ENCODE results near the gene STXBP1.

The STXBP1 gene

DNA sequence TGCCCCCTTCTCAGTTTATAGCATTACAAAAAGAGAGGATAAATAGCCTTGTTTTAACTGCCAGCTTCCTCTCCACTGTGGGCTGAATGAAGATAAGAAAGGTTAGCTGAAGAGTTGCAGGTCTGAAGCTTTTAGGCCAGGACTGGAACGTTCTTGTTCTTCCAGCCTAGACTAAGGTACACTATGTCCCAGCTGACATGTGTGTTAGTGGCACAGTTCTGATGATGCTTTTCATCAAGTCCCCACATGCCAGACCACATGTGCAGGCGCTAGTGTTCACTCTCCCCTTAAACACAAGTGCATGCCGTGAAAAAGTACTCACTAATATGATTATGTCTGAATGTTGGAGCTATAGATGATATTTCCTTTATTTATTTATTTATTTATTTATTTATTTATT is 40.7 kb downstream of the STXBP1 start:
- no peak for DNase-seq (ENCODE audit: low read depth, low spot score)

DNA sequence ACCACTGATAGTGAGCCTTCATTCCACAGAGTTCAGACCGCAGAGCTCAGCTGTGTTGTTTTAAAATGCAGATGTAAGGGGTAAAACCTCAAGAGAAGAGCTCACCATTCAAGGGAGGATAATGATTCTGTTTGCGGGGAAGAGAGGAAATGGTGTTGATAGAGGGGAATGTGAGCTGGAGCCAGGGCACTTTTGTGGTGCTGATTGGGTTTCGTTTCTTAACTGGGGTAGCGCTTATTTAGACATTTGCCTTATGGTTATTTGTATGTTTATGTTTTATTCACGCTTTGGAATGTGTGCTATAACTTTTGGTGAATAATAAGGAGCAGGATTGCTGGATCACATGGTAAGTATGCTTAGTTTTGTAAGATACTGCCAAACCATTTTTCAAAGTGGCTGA is 42.5 kb downstream of the STXBP1 start:
- DNase-seq (ENCODE audit: low read depth, low spot score) = no peak

DNA sequence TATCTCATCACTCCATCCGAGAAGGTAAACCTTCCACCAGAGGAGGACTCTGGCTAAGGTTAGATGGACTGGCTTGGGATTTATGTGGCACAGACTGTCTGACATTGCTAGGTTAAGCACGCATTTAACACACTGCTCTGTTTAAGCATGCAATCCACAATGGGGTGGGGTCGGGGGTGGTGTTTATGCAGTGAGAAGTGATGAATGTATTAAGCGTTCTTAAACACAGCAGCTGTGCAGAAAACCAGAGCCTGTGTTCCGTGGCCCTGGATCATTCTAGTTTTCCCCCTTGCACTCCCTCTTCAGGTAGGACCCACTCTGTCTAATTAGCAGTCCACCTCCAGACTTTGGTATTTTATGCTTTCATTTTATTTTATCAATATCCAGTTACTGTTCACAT is 46.4 kb downstream of the STXBP1 start:
- DNase-seq (ENCODE audit: low read depth, low spot score) = no peak

DNA sequence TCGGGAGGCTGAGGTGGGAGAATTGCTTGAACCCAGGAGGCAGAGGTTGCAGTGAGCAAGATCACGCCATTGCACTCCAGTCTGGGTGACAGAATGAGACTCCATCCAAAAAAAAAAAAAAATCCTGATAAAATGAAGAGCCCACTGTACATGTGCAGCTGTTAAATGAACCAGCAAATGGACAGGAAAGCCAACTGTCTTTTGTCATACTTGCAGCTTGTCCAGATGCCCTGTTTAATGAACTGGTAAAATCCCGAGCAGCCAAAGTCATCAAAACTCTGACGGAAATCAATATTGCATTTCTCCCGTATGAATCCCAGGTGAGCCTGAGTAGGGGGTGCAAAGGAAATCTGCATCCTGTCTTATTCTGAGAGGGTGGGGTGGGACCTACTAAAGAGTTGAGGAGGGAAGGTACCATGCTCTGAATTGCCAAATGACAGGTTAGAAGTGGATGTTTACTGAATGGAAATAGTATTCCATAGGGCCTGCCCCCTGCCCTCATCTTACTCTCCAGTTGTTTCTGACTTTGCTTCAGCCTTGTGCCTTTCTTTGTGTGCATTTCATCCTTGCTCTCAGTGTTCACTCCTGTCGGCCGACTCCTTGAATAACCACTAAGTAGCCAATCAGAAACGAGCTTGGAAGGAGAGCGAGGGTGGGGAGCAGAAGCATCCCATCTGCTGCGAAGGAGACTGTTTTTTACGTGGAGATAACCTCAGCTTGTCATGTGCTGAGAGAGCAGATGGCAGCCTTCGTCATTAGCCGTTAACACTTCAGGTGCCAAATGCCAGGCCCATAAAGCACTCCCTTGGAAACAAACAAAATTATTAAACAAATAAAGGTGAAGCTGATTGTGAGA is 49.0 kb downstream of the STXBP1 start:
- no peak for DNase-seq (ENCODE audit: low read depth, low spot score)

DNA sequence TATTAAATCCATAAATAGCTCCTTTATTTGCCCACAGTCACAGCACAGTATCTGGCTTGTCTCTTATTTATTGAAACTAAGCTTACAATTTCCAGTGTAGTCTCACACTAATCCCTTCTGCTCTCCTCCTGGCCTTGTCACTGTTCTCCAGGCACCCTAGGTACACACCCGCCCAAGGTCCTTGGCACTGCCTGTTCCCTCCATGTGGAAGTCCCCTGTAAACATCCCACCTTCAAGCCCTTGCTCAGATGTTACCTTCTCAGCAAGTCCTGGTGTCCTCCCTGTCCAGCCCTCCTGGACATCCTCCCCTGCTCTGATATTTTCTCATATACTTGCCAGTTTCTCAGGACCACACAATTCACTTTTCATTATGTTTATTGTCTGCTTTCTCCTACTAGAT is 50.5 kb downstream of the STXBP1 start:
- no peak for DNase-seq (ENCODE audit: low read depth, low spot score)

DNA sequence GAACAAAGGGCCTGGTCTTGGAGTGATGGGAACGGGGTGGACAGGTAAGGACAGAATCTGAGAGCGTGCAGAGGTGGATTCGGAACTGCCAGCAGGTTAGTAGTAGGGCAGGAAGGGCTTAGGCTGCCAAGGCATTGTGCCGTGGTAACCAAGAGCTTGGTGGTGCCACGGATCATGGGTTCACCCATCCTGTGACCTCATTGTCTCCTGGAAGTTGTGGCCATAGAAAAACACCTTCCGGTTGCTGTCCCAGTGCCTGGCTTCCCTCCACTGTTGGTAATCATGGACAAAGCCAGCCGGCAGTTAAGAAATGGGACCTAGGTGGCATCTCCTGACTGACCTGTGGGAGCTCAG is 52.2 kb downstream of the STXBP1 start:
- no peak for DNase-seq (ENCODE audit: low read depth, low spot score)

DNA sequence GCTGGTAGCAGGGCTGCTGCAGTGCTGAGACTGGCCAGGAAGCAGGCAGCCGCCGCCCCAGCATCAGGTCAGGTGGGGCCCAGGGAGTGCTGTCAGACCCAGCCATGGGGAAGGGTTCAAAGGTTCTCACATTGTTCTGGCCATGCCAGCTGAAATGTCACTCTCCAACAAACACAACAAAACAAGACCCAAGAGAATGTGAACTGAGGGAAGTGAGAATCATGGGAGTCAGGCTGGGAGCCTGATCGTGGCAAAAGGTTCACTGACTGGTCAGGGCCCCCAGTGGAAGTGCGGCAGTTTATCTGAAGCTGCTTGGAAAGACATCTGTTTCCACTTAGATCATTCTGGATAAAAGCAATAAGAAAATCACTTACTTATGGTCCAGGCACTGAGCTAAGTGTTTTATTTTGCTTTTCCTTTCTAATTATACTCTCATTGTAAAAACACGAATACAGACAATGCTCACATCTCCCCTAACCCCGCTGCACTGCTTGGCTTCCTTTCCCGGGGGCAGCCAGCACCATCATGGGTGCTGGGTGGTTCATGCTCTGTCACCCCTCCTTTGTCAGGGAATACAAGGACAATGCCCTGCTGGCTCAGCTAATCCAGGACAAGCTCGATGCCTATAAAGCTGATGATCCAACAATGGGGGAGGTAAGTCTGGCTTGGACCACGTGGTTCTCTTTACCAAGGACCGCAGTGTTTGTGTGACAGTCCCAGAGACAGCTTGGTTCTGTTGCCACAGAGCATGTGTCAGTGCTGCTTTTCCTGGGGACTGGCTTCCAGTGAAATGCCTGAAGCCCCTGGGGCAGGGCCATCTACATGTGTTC is 52.8 kb downstream of the STXBP1 start:
- DNase-seq (ENCODE audit: low read depth, low spot score) = no peak

DNA sequence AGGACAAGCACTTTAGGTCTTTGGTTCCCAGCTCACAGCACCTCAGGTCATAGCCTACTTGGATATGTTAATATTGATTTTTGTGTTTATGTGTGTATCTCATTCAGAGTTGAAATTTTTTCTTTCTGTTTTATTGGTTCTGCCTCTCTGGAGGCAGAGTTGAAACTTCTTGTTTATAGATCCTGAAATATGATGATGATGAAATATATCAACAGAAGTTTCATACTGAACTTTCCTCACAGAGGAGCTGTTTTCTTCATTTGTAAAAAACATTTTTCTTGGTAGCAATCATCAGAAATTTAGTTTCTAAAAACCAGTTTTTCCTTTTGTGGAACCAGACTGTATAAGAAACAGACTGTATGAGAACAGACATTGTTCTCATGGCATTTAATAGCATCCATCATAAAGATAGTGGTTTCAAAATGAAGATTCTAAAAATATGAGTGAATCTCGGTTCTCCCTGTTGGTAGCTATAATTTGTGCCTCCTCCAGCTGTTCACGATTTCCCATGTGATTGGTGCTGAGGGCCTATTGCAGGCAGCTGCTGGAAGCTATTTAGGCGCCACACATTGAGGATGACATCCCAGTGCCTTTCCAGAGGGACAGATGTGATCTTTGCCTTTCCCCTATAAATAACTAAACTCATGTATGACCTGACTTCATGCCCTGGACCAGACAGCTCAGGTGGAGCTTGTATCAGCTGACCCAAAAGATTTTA is 55.2 kb downstream of the STXBP1 start:
- DNase-seq (ENCODE audit: low read depth, low spot score) = no peak

DNA sequence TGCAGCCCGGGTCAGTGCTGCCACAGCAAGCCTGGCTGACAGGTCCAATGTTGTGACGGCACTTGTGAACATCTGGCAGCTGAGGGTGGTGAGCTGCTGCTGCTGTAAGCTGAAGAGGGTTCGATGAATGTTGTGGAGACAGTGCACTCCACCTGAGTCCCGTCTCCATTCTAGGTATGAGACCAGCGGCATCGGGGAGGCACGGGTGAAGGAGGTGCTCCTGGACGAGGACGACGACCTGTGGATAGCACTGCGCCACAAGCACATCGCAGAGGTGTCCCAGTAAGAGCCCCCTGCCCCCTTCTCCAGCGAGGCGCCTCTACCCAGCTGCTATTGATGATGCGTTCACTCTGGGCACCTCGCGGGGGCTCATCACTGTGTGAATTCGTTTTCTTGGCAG is 55.8 kb downstream of the STXBP1 start:
- DNase-seq (ENCODE audit: low read depth, low spot score) = no peak

DNA sequence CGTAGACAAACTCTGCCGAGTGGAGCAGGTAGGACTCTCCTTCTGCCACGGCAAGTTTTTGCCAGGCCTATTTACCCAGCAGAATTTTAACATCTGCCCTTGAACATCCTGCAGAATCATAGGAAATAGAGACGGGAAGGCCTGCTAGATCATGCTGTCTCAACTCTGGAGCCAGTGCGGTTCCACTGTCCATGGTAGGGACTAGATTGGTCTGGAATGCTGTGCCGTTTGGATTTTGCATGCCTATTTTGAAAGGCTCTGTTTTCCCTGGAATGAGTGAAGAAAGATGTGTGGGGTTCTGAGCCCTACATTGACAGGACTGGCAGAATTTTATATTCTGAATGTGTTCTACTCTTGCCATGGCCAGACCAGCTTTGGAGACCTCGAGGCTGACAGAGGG is 61.2 kb downstream of the STXBP1 start:
- no peak for DNase-seq (ENCODE audit: low read depth, low spot score)

DNA sequence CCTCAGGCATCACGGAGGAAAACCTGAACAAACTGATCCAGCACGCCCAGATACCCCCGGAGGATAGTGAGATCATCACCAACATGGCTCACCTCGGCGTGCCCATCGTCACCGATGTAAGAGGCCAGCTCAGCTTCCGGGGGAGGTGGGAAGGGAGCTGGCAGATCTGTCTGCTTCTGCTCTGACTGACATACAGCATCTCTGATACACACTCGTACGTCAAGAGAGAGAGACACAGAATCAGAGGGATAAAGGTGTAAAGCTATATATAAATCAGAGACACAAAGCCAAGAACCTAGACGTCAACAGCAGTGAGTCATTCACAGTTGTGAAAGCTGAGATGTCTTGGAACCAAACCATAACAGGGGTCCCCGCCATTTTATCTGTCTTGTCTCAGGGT is 64.6 kb downstream of the STXBP1 start:
- DNase-seq (ENCODE audit: low read depth, low spot score) = no peak

DNA sequence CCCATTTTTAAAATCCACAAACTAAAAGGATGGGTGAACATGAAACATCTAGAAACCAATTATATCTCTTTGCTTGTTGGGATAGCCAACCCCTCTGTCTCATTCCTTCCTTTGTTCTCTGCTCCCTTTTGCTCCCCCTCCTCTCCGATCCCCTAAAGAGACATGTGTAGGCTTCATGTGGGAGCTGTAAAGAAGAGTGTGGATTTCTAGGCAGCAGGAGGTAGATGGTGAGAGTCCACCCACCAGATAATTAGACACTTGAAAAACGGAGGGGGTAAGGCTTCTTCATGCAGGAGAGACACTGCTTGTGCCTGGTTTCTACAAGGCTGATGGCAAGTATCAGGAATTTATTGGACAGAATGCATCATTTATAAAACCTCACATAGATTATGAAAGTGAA is 67.4 kb downstream of the STXBP1 start:
- DNase-seq (ENCODE audit: low read depth, low spot score) = no peak

DNA sequence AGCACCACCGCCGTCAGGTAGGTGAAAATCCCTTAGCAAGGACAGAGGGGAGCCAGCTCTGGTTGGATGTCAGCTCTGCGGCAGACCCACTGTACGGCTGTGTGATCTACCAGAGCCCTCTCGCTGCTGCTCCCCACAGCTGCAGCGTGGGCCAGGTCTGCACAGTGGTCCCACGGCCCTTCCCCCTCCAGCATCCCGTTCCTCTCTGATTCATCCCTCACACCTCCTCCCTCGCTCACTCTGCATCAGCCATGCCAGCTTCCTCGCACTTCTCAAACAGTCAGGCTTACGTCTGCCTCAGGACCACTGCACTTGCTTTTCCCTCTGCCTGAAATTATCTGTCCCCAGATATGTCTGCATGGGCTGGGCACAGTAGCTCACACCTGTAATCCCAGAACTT is 68.1 kb downstream of the STXBP1 start:
- DNase-seq (ENCODE audit: low read depth, low spot score) = no peak

DNA sequence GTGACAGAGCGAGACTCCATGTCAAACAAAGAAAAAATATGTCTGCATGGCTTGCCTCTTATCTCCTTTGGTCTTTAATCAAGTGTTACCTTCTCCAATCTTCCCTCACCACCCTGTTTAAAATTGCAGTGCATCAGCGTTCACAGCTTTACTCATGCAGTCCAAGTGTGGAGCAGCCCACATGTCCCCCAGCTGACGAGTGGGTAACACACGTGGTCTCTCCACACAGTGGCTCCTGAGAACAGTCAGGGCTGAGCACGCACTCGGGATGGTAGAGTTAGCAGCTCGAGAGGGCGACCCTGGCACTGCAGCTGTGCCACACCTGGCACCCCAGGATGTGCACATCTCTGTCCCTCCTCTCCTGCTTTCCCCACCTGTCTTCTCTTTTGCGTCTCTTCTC is 68.8 kb downstream of the STXBP1 start:
- DNase-seq (ENCODE audit: low read depth, low spot score) = no peak

DNA sequence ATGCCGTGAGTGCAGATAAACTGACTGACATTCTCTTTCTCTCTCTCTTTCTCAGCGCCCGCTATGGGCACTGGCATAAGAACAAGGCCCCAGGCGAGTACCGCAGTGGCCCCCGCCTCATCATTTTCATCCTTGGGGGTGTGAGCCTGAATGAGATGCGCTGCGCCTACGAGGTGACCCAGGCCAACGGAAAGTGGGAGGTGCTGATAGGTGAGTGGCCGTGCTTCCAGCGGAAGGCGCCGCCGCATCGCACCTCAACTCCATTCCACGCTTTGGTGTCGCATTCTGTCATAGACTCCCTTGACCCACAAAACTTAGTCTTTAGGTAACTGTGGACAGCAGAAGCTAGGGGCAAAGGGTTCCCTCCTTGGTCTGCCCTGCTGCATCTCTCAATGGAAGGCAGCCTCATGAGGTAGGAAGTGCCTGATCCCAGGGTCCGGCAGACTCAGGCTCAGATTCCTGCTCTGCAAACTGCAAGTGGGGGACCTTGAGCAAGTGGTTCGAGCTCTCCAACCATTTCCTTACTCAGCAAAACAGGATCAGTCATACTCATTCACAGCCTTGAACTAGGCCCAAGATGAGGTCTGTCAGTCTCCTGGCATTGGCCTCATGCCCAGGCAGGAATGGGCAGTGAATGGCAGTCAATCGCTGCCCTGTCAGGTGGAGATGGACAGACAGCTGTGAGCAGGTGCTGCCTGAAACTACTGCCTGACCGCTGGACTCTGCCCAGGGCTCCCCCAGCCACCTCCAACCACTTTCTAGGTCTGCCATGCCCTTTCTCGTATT is 70.5 kb downstream of the STXBP1 start:
- no peak for DNase-seq (ENCODE audit: low read depth, low spot score)

DNA sequence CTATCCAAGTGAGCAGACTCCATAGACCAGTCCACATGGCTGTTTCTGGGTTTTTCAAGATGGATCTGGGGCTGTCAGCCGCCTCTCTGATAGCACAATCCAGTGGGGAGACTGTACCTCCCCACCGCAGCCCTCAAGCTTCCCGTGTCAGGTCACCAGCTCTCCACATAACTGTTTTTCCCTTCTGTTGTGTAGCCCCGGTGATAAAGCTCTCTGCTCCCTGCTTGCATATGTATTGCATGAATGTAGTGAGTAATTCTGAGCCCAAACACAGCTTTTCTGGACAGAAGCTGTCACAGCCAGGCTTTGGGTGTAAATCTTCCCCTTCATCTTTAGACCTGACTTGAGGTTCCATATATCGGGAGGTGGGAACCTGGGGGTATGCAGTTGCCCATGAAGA is 71.6 kb downstream of the STXBP1 start:
- no peak for DNase-seq (ENCODE audit: low read depth, low spot score)

DNA sequence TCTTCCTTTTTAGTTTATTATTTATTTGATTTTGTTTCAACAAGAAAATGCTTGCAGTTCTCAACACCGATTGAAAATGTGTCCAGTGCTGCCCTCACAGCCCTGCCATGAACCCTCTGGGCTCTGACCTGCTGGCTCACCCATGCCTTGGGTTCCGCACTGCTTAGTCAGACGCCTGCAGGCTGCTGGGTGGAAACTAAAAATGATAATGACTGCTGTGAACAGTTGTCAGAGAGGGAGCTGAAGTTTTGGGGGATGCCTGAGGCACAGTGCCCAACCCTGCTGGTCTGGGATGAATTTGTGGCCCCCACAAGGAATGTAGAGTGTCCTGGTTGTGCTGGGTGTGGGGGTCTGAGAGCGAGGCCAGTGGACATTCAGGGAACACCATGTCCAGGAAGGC is 72.5 kb downstream of the STXBP1 start:
- no peak for DNase-seq (ENCODE audit: low read depth, low spot score)

DNA sequence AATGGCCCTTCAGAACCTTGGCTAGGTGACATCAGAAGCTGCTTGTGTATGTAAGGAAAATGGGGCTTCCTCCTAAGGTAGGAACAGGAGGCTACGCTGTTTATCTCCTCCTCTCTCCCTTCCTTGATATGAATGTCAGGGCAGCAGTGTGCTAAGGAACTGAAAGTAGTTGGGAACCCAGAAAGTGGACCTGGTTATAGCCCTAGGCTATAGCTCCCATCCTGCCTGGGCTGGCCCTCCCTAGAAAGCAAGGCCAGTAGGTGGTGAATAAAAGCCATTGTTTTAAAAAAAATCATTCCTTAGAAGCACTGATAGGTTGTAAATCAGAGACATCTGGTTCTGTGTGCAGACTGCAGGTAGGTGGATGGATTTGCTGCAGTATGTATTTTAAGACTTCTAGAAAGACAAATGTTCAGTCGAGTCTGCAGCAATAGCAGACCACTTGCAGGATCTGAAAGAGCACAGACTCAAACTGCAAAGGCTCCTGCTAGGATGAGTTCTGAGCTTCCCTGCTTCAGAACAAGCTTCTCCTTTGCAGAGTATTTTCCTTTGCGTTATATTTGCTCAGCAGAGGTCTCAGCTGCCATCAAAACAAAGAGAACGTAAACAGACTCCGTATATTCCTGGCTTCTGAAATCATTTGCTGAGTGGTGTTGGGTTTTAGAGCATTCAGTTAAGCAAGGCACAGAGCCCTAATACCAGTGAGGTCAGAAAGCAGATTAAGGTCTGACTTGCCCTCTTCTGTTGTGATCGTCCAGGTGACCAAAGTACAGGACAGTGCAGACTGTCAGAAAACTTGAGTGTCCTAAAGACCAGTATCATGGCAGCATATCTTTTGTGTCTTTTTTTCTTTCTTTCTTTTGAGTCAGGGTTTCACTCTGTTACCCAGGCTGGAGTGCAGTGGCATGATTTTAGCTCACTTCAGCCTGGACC is 74.7 kb downstream of the STXBP1 start:
- no peak for DNase-seq (ENCODE audit: low read depth, low spot score)

DNA sequence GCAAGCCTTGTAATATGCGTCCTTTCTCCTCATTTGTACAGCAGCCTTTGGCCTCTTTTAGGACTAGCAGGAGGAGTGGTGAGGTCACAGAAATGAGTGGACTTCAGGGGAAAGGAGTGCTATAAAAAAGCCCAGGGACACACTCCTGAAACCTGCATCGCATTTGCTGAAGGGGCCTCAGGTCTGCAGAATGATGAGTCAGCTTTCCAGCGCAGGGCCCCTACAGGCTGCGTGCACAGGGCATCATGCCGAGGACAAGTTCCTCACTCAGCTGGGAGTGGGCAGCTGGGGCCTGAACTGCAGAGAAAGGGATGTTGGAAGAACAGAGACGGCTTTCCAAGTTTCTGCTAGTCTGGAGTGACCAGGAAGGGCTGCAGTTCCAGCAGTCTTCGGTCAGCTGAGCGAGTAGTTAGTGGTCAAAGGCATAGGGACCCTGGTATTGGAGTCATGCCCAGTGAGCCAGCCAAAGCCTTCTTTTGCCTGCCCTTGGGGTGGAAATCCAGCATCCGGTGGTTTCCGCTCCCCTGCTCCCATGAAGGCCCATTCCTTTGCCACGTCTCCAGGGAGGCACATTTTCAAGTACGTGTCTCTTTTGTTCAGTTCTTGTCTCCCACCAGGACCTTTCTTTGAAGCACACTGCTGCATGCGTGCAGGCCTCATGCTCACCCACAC is 77.4 kb downstream of the STXBP1 start:
- DNase-seq (ENCODE audit: low read depth, low spot score) = no peak

DNA sequence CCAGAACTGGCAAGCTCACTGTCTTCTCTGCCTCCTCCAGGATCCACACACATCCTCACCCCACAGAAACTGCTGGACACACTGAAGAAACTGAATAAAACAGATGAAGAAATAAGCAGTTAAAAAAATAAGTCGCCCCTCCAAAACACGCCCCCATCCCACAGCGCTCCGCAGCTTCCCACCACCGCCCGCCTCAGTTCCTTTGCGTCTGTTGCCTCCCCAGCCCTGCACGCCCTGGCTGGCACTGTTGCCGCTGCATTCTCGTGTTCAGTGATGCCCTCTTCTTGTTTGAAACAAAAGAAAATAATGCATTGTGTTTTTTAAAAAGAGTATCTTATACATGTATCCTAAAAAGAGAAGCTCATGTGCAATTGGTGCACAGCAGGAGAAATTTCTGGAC is 78.7 kb downstream of the STXBP1 start:
- DNase-seq (ENCODE audit: low read depth, low spot score) = no peak
